A673 (cell line): ENCODE data around the gene FBP1. TPM values are rescaled to one million over a fixed set of nuclear protein-coding genes. Genes with fewer than 3 reads are reported as not detected.
A peak's percentile ranks its signal among the peaks of the same experiment; 100 is the strongest.

Experiments
- BruUV-seq: library from RNA; stranded (reverse); fragments of 400-500 nt; replicated peaks from 2 replicates; lab custom pipeline; 2021; lab: Mats Ljungman, UMichigan
- CTCF ChIA-PET: fragments of 300-600 bp; sonication (Branson Sonifier 250); formaldehyde crosslinking; loops from one replicate; lab custom pipeline; 2022; ENCODE audit warnings: antibody characterized with exemption; lab: Charles Lee
- POLR2A ChIA-PET: fragments of 300-600 bp; sonication (Branson Sonifier 250); formaldehyde crosslinking; loops from one replicate; lab custom pipeline; 2022; ENCODE audit warnings: antibody characterized with exemption; ENCODE audit not compliant: low non-redundant PET; lab: Charles Lee
- DNase-seq: peaks from one replicate; pipeline ENCODE4 v3.0.0-alpha.2; 2015; ENCODE audit warnings: low spot score
- H3K27ac ChIP-seq: fragments of 200-600 bp; sonication (generic); 2 replicates; pipeline ENCODE4 v1.5.1; 2016; ENCODE audit warnings: mixed run types, low read depth, mild to moderate bottlenecking, mixed read lengths, antibody characterized with exemption, low read length; ENCODE audit not compliant: poor library complexity, severe bottlenecking
- H3K27me3 ChIP-seq: fragments of 200-600 bp; sonication (generic); replicated peaks from 2 replicates; pipeline ENCODE4 v1.6.1; 2017; ENCODE audit warnings: mixed run types, low read depth, mild to moderate bottlenecking, mixed read lengths, antibody characterized with exemption, low read length; ENCODE audit not compliant: insufficient read depth, poor library complexity
- H3K36me3 ChIP-seq: fragments of 200-600 bp; sonication (generic); 2 replicates; pipeline ENCODE4 v1.6.1; 2016; ENCODE audit warnings: mixed run types, mild to moderate bottlenecking, mixed read lengths, antibody characterized with exemption, low read length; ENCODE audit not compliant: insufficient read depth, poor library complexity, severe bottlenecking
- H3K4me1 ChIP-seq: fragments of 200-600 bp; sonication (generic); 2 replicates; pipeline ENCODE4 v1.6.1; 2017; ENCODE audit warnings: mixed run types, mild to moderate bottlenecking, mixed read lengths, antibody characterized with exemption, low read length; ENCODE audit not compliant: insufficient read depth, poor library complexity, severe bottlenecking
- H3K4me3 ChIP-seq: fragments of 200-600 bp; sonication (generic); 2 replicates; pipeline ENCODE4 v1.5.1; 2016; ENCODE audit warnings: low read depth, mixed run types, mild to moderate bottlenecking, mixed read lengths, low read length; ENCODE audit not compliant: poor library complexity, severe bottlenecking
- H3K9me3 ChIP-seq: fragments of 200-600 bp; sonication (generic); 2 replicates; pipeline ENCODE4 v1.6.1; 2016; ENCODE audit warnings: mixed run types, low read depth, mild to moderate bottlenecking, mixed read lengths, antibody characterized with exemption, low read length; ENCODE audit not compliant: poor library complexity, severe bottlenecking
- EZH2 ChIP-seq: fragments of 200-600 bp; sonication (generic); IDR thresholded peaks from 2 replicates; pipeline ENCODE4 v1.6.1; 2017; ENCODE audit warnings: borderline replicate concordance, low read depth, mild to moderate bottlenecking, mixed read lengths, antibody characterized with exemption, low read length; ENCODE audit not compliant: poor library complexity, severe bottlenecking
- intact Hi-C: fragments of 100-400 bp; cut with micrococcal nuclease; formaldehyde crosslinking; loops from one replicate; pipeline ENCODE4 v1.10.0; 2022; ENCODE audit not compliant: unreplicated experiment
- total RNA-seq: library from RNA; stranded (reverse); gene quantifications from 2 replicates; pipeline ENCODE4 v1.2.3, GENCODE V29; 2021
- TF ChIP-seq, protein P1 (sequence below): fragments of 300-800, 200-600 bp; sonication (generic); conservative IDR thresholded peaks from 2 replicates; pipeline ENCODE4 v1.5.1; 2017; ENCODE audit warnings: low read depth, mild to moderate bottlenecking, antibody characterized with exemption, low read length, moderate library complexity, mixed read lengths

Gene FBP1
- total RNA-seq, 1 experiment from 2014 or later = not detected

DNA sequence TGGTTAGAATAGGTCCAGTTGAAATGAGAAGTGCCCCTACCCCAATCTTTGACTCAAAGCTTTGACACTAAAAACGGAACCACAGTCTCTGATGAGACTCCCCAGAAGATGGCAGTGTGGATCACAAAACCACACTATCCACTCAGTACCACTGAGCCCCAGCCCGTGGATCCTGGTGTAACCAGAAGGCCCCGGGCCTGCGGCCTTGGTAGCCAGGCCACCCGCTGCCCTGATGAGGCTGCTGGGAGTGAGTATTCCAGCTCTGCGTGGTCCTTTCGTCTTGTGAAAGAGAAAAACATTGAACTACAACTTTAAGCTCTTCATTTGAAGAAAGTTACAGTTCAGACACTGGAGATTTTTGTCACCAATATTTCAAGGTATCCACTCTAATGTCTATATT is 42.2 kb upstream of the FBP1 start:
- BruUV-seq = no TSS peak
- Histone ChIP-seq H3K9me3 (no peaks in the 10 kb centered on the region), H3K4me3 (no peak overlapping the region), H3K4me1 (no peaks in the 10 kb centered on the region), H3K36me3 (no peaks in the 10 kb centered on the region), H3K27ac (no peak overlapping the region), H3K27me3 (no peaks in the 10 kb centered on the region)
- DNase-seq = peak; percentile 77
- CTCF ChIA-PET = interaction anchor here (0.6 to 2.6 kb wide), 8 partner anchors 13 to 1636 kb away, joined by 3 to 28 read pairs (median 5); no protein-coding TSS in a partner anchor
- no peak for TF ChIP-seq EZH2
- TF ChIP-seq, protein P1, sequence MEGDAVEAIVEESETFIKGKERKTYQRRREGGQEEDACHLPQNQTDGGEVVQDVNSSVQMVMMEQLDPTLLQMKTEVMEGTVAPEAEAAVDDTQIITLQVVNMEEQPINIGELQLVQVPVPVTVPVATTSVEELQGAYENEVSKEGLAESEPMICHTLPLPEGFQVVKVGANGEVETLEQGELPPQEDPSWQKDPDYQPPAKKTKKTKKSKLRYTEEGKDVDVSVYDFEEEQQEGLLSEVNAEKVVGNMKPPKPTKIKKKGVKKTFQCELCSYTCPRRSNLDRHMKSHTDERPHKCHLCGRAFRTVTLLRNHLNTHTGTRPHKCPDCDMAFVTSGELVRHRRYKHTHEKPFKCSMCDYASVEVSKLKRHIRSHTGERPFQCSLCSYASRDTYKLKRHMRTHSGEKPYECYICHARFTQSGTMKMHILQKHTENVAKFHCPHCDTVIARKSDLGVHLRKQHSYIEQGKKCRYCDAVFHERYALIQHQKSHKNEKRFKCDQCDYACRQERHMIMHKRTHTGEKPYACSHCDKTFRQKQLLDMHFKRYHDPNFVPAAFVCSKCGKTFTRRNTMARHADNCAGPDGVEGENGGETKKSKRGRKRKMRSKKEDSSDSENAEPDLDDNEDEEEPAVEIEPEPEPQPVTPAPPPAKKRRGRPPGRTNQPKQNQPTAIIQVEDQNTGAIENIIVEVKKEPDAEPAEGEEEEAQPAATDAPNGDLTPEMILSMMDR = peak; percentile 81
- POLR2A ChIA-PET = no interaction called here
- intact Hi-C loops = loop anchor here (1.0 to 10.0 kb wide), 4 partner anchors 101 to 583 kb away; no protein-coding TSS in a partner anchor

DNA sequence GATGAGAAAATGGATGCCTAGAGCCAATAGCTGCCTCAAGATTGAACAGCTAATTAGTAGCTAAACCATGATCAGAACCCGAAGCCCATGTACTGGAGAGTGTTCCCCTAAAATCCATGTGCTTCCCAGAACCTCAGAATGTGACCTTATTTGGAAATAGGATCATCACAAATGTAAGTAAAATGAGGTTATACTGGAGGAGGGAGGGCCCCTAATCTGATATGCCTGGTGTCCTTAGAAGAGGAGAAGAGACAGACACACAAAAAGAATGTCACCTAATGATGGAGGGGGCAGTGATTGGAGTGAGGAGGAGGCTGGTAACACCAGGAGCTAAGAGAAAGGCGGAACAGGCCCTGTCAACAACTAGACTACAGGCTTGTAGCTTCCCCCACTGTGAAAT is 41.3 kb upstream of the FBP1 start:
- H3K36me3 ChIP-seq = no peaks in the 10 kb centered on the region
- no peak overlapping the region for H3K27ac ChIP-seq
- CTCF ChIA-PET = interaction anchor here (1.0 to 2.6 kb wide), 3 partner anchors 445 to 451 kb away, joined by 3 to 28 read pairs (median 27); no protein-coding TSS in a partner anchor
- POLR2A ChIA-PET = interaction anchor here (0.7 kb wide), 1 partner anchor 29 kb away, joined by 6 read pairs; no protein-coding TSS in a partner anchor
- no peaks in the 10 kb centered on the region for H3K4me1 ChIP-seq
- BruUV-seq = no TSS peak
- no peaks in the 10 kb centered on the region for H3K27me3 ChIP-seq
- DNase-seq = no peak
- H3K9me3 ChIP-seq = no peaks in the 10 kb centered on the region
- TF ChIP-seq, protein P1 = no peak
- no peak for TF ChIP-seq EZH2
- H3K4me3 ChIP-seq = no peak overlapping the region
- intact Hi-C loops = loop anchor here (1.0 to 10.0 kb wide), 4 partner anchors 102 to 584 kb away; no protein-coding TSS in a partner anchor

DNA sequence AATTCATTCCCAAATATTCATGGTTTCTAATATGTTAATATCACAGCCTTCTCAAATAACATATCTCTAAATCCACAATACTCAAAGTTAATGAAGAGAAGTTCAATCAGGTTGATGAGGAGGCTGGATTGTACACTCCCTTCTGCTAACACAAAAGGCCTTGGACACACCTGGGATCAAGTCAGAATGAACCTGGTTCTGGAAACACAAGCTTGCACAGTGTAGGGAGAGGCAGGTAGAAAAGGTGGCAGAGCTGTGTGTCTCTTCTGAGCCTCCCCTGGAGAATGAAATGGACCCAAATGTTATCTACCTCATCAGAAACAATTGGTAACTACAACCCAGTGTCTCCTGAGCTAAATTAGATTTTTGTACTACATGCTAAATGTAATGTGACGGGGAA is 40.7 kb upstream of the FBP1 start:
- H3K4me3 ChIP-seq = no peak overlapping the region
- no peaks in the 10 kb centered on the region for H3K4me1 ChIP-seq
- DNase-seq = no peak
- intact Hi-C loops = loop anchor here (5.0 to 10.0 kb wide), 2 partner anchors 102 to 585 kb away; no protein-coding TSS in a partner anchor
- no peaks in the 10 kb centered on the region for H3K9me3 ChIP-seq
- BruUV-seq = no TSS peak
- POLR2A ChIA-PET = interaction anchor here (0.6 kb wide), 1 partner anchor 24 kb away, joined by 3 read pairs; no protein-coding TSS in a partner anchor
- no peaks in the 10 kb centered on the region for H3K27me3 ChIP-seq
- H3K27ac ChIP-seq = no peak overlapping the region
- CTCF ChIA-PET = interaction anchor here (2.6 kb wide), 1 partner anchor 448 kb away, joined by 28 read pairs; no protein-coding TSS in a partner anchor
- no peak for TF ChIP-seq EZH2
- TF ChIP-seq, protein P1 = no peak
- H3K36me3 ChIP-seq = no peaks in the 10 kb centered on the region
